ENCODE results near the gene JPT1.
"Not testable (repeated sequence)": the region's sequence is repeated elsewhere in the genome, so short reads cannot be mapped to it uniquely, and the experiment has no call there.

JPT1 gene

GRCh38 chr17:75129576-75129975, 24.7 kb downstream of the JPT1 start:
- DNase-seq, result no peak

DNA sequence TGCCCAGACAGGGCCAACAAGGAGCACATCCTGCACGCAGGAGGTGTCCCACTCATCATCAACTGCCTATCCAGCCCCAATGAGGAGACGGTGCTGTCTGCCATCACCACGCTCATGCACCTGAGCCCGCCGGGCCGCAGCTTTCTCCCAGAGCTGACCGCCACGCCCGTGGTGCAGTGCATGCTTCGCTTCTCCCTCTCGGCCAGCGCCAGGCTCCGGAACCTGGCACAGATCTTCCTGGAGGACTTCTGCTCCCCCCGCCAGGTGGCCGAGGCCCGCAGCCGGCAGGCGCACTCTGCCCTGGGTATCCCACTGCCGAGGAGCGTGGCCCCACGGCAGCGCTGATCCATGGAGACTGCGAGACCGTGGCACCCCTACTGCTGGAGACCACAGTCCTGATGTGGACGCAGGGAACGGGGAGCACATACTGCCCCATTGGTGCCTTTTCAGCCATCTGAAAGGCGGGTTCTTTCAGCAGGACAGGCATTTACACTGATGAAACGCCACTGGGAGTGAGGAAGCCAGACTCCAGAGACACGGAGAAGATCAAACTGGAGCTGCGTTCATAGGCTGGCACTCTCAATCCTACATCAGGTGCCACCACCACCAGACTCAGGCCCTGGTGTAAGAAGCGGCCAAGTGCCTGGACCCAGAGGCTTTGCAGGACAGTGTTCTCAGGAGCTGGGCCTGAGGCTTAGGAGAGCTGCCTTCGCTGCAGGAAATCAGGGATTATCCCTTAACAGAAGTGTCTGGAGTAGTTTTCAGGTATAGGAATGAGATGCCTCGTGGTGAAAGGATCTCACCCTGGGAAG, 25.4 kb downstream of the JPT1 start:
- no peak for DNase-seq

GRCh38 chr17:75127936-75128335, 26.4 kb downstream of the JPT1 start:
- not testable (repeated sequence) for DNase-seq

DNA sequence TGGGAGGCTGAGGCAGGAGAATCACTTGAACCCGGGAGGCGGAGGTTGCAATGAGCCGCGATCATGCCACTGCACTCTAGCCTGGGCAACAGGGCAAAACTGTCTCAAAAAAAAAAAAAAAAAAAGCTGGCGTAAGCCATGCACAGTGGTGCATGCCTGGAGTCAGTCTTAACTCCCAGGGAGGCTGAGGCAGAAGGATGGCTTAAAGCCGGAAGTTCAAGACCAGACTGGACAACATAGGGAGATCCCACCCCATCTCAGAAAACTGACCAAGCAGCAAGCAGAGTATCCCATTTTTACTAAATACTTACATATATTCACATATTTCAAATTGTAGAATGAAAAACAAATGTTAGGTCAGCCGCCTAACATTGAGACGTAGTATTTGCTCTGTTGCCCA, 27.4 kb downstream of the JPT1 start:
- no peak for DNase-seq

- DNase-seq, result no peak
Observed at GRCh38 chr17:75125984-75126383, 28.3 kb downstream of the JPT1 start.

DNA sequence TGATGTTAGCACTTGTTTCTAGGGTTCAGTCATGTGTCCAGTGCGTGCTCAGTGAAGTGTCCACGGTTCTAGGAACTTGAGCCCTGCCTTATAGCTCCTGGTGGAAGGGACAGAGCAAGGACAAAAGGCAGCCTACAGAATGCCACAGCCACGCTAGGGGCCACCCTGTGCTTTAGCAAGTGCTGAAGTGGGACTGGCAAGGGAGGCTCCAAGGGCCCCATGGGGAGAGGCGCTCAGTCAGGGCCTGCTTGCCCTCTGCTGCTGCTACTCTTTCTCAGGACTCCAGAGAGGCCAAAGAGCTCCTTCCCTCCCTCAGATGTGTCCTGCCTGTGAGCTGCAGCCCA, 29.5 kb downstream of the JPT1 start:
- no peak for DNase-seq

DNA sequence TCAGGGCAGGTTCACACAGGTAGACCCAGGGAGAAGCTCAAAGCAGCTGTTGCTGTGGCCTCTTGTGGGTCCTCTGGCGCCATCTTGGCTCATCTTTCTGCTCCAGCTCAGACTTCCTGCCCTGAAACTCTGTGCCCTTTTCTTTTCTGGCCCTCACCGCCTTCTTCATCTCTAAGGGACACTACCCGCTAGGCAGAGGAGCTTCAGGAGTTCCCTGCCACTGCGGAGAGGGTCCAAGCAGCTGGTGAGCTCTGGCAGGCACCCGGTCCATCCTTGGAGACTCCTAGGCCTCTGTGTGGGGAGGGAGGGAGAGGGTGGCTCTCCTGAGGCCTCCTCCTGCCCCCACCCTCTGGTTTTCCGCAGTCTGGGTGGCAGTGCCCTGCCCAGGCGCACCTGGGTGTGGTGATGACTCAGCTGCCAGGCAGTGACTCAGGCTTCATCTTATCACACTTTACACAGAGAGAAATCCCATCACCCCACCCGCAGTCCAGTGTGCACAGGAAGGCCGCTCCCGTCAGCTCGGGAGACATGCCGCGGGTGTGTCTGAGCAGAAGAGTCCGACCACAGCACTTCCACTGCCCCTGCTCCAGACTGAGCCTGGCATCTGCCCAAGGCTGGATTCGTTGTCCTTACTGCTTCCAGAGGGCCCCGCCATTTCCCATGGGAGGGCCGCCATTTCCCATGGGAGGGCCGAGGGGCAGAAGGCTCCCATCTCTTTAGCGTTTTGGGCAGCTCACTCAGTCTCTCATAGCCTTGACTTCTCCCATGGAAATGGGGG, 30.1 kb downstream of the JPT1 start:
- peak; percentile 15 to 80 for DNase-seq

DNA sequence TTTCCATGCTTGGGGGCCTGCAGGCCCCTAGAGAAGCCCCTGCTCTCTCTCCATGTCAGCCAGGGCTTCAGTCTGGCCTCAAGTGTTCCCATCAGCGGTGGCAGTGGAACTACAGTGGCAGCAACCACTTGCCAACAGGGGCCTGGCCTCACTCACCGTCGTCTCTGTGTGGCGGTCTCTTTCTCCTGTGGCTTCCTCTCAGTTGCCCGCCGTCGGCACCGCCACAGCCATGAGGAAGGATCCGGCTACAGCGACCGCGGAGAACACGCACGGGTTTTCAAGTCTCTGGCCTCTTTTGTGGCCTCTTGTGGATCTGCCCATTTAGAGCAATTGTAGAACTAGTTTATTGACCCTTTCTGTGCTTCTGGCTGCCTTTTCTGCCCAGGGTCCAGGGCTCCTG, 36.0 kb downstream of the JPT1 start:
- DNase-seq, result no peak

DNA sequence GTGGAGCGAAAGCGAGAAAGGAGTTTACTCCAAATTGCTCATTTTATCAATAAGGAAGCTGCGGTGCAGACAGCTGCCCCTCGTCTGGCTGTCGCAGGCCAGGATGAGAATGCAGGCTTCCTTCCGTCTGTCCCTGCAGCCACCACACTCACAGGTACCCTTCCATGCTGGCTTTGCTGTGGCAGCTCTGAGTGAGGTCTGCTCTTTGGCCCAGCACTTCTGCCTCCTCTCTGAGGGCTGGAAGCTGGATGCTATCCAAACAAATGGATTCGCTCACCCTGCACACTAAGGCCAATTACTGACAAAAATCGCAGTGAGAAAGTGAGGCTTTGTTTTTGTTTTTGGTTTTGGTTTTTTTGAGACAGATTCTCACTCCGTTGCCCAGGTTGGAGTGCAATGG, 37.6 kb downstream of the JPT1 start:
- DNase-seq, result no peak

DNA sequence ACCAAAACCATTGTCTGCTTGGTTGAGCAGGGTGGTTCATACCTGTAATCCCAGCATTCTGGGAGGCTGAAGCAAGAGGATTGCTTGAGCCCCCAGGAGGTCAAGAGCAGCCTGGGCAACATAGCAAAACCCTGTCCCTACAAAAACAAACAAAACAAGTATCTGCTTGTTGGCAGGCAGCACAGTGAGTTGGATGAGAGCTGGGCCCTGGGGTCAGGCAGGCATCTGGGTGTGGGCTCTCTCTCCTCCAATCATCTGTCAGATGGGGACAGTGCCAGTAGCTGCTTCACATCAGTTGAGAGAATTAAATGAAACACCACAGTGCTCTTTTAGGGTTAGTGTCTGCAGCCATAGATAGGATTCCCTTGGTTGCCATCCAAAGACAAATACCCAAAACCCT, 38.8 kb downstream of the JPT1 start:
- no peak for DNase-seq

DNA sequence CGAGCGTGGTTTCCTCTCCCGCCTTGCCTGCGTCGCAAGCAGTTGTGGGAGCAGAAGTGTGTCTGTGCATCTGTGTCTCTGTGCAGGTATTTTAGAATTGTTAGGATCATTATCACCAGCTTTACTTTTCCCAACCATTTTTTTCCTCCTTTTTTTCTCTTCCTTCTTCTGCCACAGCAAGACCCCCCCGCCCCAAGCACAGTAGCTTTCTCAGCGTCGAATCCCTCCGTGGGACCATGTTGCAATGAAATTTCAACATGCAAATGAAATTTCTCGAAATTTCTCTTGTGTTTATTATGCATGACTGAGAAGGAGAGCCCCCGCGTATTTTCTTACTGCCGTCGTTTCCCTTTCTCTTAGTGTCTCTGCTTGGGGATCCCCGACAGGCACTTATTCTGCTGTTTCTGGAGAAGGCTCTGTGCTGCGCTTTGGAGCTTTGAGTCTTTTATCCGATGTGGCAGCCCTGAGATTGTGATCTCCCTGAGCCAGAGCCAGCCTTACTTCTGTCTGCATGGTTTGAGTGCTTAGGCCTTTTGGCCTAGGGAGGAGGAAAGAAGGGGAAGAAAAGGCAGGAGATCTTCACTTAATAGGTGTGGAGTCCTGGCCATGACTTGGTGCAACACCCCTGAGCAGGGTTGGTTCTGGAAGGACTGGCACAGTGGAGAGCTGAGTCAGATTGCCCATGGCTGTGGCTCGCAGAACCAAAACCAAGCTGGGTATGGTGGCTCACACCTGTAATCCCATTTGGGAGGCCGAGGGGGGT, 39.6 kb downstream of the JPT1 start:
- no peak for DNase-seq

DNA sequence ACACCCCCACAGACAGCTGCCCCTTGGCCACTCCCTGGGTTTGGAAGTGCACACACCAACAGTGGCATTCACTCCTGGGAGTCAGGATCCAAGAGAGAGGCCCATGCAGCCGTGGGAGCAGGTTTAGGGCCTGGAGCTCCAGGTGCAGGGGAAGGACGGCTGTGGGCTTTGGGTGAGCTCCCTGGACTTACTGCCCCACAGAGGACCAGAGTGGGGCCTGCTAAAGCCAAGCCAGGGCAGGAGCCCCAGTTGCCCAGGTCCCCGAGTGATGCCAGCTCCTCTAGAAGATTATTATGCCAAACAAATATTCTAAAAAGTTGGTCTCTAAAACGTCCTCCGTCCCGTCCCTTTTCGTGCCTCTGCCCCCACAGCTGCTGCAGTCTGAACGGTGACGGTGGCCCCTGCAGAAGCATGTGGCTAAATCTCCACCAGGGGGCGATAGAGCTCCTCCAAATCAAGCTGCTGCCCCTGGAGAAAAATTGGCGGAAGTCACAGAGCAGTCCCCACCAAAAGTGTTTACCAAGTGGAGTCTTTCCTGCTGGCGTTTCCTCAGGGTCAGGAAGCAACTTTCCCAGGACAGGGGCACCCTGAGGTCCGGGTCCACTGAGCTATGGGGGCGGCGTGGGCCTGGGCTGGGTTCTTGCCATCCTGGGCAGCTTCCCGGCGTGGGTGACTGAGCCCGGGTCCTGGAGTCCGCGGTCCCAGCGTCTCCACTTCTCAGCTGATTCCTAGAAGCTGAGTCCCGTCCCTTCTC, 40.3 kb downstream of the JPT1 start:
- DNase-seq, result peak; percentile 81 to 91

- no peak for DNase-seq
Observed at GRCh38 chr17:75111777-75112335, 42.5 kb downstream of the JPT1 start.

DNA sequence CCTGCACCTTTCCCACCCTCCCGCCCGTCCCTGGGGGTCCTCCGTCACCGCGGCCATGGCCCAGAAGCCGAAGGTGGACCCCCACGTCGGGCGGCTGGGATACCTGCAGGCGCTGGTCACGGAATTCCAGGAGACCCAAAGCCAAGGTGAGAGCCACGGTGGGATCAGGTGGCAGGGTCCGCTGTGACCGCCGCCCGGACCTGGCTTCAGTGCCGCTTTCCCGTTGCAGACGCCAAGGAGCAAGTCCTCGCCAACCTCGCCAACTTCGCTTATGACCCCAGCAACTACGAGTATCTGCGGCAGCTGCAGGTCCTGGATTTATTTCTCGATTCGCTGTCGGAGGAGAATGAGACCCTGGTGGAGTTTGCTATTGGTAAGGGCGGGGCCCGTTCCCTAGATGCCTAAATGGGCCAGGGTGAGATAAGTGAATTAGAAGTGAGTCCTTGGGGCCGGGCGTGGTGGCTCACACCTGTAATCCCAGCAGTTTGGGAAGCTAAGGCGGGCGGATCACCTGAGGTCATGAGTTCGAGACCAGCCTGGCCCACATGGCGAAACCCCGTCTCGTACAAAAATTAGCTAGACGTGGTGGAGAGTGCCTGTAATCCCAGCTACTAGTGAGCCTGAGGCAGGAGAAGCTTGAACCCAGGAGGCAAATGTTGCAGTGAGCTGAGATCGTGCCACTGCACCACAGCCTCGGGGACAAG, 43.9 kb downstream of the JPT1 start:
- DNase-seq, result no peak

- peak; percentile 51 to 74 for DNase-seq
Observed at GRCh38 chr17:75109407-75110233, 44.7 kb downstream of the JPT1 start, which contains the start of gene ARMC7. Gene ARMC7 (plus strand): TSS chr17:75109969. CDS start chr17:75110289, 320 bp downstream.

DNA sequence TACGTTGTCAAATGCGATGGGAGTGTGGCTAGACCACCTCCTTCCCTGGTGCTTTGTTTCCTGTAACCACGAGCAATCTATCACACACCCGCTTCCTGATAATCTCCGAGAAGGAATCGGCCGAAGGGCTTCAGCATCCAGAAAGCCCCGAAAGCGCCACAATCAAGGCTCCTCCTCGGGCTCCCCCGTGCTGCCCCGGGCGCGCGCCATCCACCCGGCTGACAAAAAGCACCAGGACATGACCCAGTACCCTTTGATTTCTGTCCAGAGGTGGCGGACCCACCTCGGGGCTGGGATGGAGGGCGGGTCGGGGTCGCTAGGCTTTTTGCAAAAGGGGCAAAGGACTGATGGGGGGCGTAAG, 45.3 kb downstream of the JPT1 start:
- no peak for DNase-seq

- no peak for DNase-seq
Observed at GRCh38 chr17:75108193-75108592, 46.1 kb downstream of the JPT1 start.

GRCh38 chr17:75105126-75106080, 48.9 kb downstream of the JPT1 start:
- DNase-seq, result no peak
